Subcutaneous adipose tissue (tissue), 4 donors: Measurements from ENCODE around the gene OAS2. TPM values are rescaled to one million over a fixed set of nuclear protein-coding genes. Genes with fewer than 3 reads are reported as not detected.

Experiments used
- total RNA-seq, 4 donors: library from RNA; depleted of rRNA; stranded (reverse); fragments of >200 nt; gene quantifications; one replicate each; pipeline ENCODE4 v1.1.0, GENCODE V29; 2016
- TF ChIP-seq, protein P1 (sequence below): fragments of 450-650 bp; IDR thresholded peaks from one replicate; pipeline ENCODE4 v1.5.1; 2016; ENCODE audit warnings: low read depth, mild to moderate bottlenecking, control low read depth, antibody characterized with exemption, moderate library complexity

OAS2 gene, protein sequence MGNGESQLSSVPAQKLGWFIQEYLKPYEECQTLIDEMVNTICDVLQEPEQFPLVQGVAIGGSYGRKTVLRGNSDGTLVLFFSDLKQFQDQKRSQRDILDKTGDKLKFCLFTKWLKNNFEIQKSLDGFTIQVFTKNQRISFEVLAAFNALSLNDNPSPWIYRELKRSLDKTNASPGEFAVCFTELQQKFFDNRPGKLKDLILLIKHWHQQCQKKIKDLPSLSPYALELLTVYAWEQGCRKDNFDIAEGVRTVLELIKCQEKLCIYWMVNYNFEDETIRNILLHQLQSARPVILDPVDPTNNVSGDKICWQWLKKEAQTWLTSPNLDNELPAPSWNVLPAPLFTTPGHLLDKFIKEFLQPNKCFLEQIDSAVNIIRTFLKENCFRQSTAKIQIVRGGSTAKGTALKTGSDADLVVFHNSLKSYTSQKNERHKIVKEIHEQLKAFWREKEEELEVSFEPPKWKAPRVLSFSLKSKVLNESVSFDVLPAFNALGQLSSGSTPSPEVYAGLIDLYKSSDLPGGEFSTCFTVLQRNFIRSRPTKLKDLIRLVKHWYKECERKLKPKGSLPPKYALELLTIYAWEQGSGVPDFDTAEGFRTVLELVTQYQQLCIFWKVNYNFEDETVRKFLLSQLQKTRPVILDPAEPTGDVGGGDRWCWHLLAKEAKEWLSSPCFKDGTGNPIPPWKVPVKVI
- total RNA-seq: 10 to 100 TPM in 2 of 4 donors, 1 to 10 TPM in 2; 9.5 to 19.7 (median 12.3) TPM

DNA sequence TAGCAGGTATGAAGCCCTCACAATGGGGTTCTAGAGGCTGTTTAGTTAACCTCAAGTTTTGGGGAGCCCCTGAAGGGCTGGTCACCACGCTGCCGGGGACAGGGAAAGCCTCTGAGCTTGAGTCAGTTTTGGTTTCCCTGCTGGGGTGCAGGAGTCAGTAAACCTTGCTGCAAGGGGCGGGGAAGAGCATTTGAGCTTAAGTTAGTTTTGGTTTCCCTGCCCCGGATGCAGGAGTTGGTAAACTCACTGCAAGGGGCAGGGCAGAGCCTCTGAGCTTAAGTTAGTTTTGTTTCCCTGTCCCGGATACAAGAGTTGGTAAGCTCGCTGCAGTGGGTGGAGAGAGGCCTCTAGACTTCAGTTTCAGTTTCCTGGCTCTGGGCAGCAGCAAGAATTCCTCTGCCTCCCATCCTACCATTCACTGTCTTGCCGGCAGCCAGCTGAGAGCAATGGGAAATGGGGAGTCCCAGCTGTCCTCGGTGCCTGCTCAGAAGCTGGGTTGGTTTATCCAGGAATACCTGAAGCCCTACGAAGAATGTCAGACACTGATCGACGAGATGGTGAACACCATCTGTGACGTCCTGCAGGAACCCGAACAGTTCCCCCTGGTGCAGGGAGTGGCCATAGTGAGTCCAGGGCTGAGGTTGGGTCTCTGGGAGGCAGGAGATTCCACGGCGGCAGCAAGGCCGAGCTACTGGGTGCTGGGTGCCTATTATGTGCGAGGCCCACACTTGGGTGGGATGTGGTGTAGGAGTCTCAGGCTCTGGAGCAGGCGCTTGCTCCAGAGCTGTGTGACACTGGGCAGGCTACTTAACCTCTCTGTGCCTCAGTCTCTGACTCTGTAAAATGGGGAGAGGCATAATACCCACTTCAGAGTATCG is at the start of gene OAS2:
Gene OAS2, plus strand, starts transcription at position 357 of the 878 bp plus-strand sequence. Its CDS starts 90 bp downstream, at position 447.
- TF ChIP-seq, protein P1, sequence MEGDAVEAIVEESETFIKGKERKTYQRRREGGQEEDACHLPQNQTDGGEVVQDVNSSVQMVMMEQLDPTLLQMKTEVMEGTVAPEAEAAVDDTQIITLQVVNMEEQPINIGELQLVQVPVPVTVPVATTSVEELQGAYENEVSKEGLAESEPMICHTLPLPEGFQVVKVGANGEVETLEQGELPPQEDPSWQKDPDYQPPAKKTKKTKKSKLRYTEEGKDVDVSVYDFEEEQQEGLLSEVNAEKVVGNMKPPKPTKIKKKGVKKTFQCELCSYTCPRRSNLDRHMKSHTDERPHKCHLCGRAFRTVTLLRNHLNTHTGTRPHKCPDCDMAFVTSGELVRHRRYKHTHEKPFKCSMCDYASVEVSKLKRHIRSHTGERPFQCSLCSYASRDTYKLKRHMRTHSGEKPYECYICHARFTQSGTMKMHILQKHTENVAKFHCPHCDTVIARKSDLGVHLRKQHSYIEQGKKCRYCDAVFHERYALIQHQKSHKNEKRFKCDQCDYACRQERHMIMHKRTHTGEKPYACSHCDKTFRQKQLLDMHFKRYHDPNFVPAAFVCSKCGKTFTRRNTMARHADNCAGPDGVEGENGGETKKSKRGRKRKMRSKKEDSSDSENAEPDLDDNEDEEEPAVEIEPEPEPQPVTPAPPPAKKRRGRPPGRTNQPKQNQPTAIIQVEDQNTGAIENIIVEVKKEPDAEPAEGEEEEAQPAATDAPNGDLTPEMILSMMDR: no peak

- TF ChIP-seq, protein P1: no peak
These were observed 49.3 kb upstream of the OAS2 start for GRCh38 chr12:112928978-112929377.

GRCh38 chr12:112929715-112930114 is 48.6 kb upstream of the OAS2 start:
- TF ChIP-seq, protein P1: no peak

GRCh38 chr12:112930350-112930749 is 48.0 kb upstream of the OAS2 start:
- TF ChIP-seq, protein P1: no peak

- TF ChIP-seq, protein P1: no peak
These were observed 45.7 kb upstream of the OAS2 start for GRCh38 chr12:112932485-112933128.

DNA sequence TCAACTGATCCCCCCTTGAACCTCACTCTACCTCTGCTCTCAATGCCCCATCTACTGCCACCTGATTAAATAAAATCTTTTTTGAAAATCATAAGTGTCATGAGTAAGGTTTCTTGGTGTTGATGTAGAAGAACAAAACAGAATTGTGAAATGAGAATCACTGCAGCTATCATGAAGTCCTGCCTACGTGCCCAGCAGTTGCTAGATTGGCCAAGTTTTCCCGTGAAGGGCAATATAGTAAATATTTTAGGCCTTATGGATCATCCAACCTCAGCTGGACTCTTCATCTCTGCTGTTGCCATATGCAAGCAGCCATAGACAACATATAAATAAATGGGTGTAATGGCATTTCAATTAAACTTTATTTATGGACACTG is 45.2 kb upstream of the OAS2 start:
- TF ChIP-seq, protein P1: no peak
